ENCODE data around the gene PAFAH2. TPM values are rescaled to one million over a fixed set of nuclear protein-coding genes. Genes with fewer than 3 reads are reported as not detected.
"Not testable (repeated sequence)": the region's sequence is repeated elsewhere in the genome, so short reads cannot be mapped to it uniquely, and the experiment has no call there.

Gene PAFAH2
- total RNA-seq, 1 donor from 2014 or later, result 7.1 TPM

DNA sequence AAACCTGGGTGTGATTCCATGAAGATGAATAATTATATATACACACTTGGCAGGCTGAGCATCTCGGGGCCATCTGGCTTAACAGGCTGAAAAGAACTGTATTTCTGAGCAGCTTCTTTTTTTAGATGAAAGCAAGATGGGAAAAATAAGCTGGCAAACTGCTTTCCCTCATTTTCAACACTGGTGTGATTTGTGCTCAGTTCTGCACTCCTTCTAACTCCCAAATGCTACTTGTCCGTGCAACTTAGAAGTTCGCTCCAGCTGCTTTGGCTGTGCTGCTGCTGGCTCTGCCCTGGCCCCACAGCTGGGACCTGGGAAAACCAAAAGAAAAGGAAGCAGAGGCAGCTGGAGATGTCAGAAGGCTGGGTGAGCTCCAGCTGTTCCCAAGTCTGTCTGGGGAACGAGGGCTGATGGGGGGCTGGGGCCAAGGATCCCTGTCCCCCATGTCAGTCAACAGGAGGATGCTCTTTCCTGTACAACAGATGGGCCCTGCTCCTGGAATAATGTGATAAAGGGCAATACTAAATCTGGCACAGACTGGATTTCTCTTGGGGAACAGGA, 44.9 kb downstream of the PAFAH2 start:
- H3K4me1 ChIP-seq, result no peaks in the 10 kb centered on the region
- DNase-seq (ENCODE audit: extremely low spot score in 2 of 2), result no peak
- H3K27ac ChIP-seq, result no peak overlapping the region

GRCh38 chr1:25948641-25949040, 49.2 kb downstream of the PAFAH2 start:
- no peaks in the 10 kb centered on the region for H3K9me3 ChIP-seq
- no peak for DNase-seq (ENCODE audit: extremely low spot score in 2 of 2)
- H3K27ac ChIP-seq, result no peak overlapping the region
- H3K4me3 ChIP-seq, result no peak overlapping the region
- H3K4me1 ChIP-seq, result no peaks in the 10 kb centered on the region
- TF ChIP-seq POLR2A (IDR thresholded peaks at IDR 0.05), result no peak
- TF ChIP-seq CTCF (IDR thresholded peaks at IDR 0.05), result no peak
- TF ChIP-seq POLR2AphosphoS5 (IDR thresholded peaks at IDR 0.05; ENCODE audit: insufficient read depth in 1 of 2, low read depth in 1 of 2), result no peak
- no peaks in the 10 kb centered on the region for H3K27me3 ChIP-seq
- no peaks in the 10 kb centered on the region for H3K36me3 ChIP-seq
- intact Hi-C loops (cut with DNase I), result no loop called here

More for the DNA sequence above, 44.9 kb downstream of the PAFAH2 start:
- no peak overlapping the region for H3K4me3 ChIP-seq
- H3K27me3 ChIP-seq, result no peaks in the 10 kb centered on the region
- no peaks in the 10 kb centered on the region for H3K9me3 ChIP-seq
- TF ChIP-seq POLR2AphosphoS5 (IDR thresholded peaks at IDR 0.05; ENCODE audit: insufficient read depth in 1 of 2, low read depth in 1 of 2), result no peak
- TF ChIP-seq POLR2A (IDR thresholded peaks at IDR 0.05), result no peak
- no peak for TF ChIP-seq CTCF (IDR thresholded peaks at IDR 0.05)
- H3K36me3 ChIP-seq, result peaks cover 0 to under 1% of the 10 kb centered on the region in 2 donors
- intact Hi-C loops (cut with DNase I), result no loop called here

DNA sequence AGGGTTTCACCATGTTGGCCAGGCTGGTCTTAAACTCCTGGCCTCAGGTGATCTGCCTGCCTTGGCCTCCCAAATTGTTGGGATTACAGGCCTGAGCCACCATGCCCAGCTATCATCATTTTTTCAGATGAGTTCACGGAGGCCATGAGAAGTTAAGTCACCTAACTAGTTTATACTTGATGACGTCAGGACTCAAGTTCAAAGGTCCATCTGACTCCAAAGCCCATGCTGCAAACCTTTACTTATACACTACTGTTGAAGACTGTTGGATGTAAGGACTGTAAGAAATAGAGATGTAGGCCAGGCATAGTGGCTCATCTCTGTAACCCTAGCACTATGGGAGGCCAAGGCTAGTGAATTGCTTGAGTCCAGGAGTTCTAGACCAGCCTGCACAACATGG, 50.8 kb downstream of the PAFAH2 start:
- H3K27ac ChIP-seq, result no peak overlapping the region
- no peaks in the 10 kb centered on the region for H3K27me3 ChIP-seq
- H3K4me1 ChIP-seq, result no peaks in the 10 kb centered on the region
- no peaks in the 10 kb centered on the region for H3K9me3 ChIP-seq
- no peaks in the 10 kb centered on the region for H3K36me3 ChIP-seq
- H3K4me3 ChIP-seq, result no peak overlapping the region
- no peak for TF ChIP-seq POLR2A (IDR thresholded peaks at IDR 0.05)
- no peak for TF ChIP-seq POLR2AphosphoS5 (IDR thresholded peaks at IDR 0.05; ENCODE audit: insufficient read depth in 1 of 2, low read depth in 1 of 2)
- no peak for TF ChIP-seq CTCF (IDR thresholded peaks at IDR 0.05)
- no peak for DNase-seq (ENCODE audit: extremely low spot score in 2 of 2)
- intact Hi-C loops (cut with DNase I), result no loop called here

DNA sequence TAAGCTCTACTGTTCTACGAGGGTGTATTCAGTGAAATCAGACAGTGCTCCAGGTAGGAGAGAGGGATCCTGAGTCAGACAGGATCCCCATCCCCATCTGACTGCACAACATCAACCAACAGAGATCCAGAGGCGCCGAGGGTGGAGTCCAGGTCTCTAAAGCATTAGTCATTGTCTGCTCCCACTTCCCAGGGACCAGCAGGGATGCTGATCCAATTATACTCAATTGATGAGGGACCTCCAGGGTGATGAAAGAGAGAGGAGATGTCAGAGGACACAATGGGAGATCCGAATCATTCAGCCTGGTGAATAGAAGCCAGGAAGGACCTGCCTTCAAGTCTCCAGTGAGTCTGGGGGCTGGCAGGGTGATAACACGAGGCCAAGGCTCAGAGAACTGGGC, 52.1 kb downstream of the PAFAH2 start:
- TF ChIP-seq POLR2AphosphoS5 (IDR thresholded peaks at IDR 0.05; ENCODE audit: insufficient read depth in 1 of 2, low read depth in 1 of 2) (no peak), CTCF (IDR thresholded peaks at IDR 0.05) (no peak), POLR2A (IDR thresholded peaks at IDR 0.05) (no peak)
- no peaks in the 10 kb centered on the region for H3K4me1 ChIP-seq
- H3K9me3 ChIP-seq, result no peaks in the 10 kb centered on the region
- DNase-seq (ENCODE audit: extremely low spot score in 2 of 2), result no peak
- no peaks in the 10 kb centered on the region for H3K36me3 ChIP-seq
- intact Hi-C loops (cut with DNase I), result no loop called here
- no peak overlapping the region for H3K4me3 ChIP-seq
- H3K27ac ChIP-seq, result no peak overlapping the region
- no peaks in the 10 kb centered on the region for H3K27me3 ChIP-seq

GRCh38 chr1:25944986-25945385, 52.9 kb downstream of the PAFAH2 start:
- intact Hi-C loops (cut with DNase I), result no loop called here

GRCh38 chr1:25943511-25943910, 54.4 kb downstream of the PAFAH2 start:
- H3K27ac ChIP-seq; H3K4me3 ChIP-seq; H3K4me1 ChIP-seq; intact Hi-C loops (cut with DNase I); DNase-seq (ENCODE audit: extremely low spot score in 2 of 2); H3K36me3 ChIP-seq; H3K9me3 ChIP-seq; H3K27me3 ChIP-seq: not testable (repeated sequence)

More at GRCh38 chr1:25944986-25945385, 52.9 kb downstream of the PAFAH2 start:
- Histone ChIP-seq H3K27ac (no peak overlapping the region), H3K27me3 (no peaks in the 10 kb centered on the region), H3K4me1 (no peaks in the 10 kb centered on the region), H3K4me3 (no peak overlapping the region), H3K36me3 (no peaks in the 10 kb centered on the region), H3K9me3 (no peaks in the 10 kb centered on the region)
- no peak for DNase-seq (ENCODE audit: extremely low spot score in 2 of 2)
- TF ChIP-seq CTCF (IDR thresholded peaks at IDR 0.05) (no peak), POLR2AphosphoS5 (IDR thresholded peaks at IDR 0.05; ENCODE audit: insufficient read depth in 1 of 2, low read depth in 1 of 2) (no peak), POLR2A (IDR thresholded peaks at IDR 0.05) (no peak)
